ENCODE data around the gene MYO15A.

GRCh38 chr17:18205861-18206260 lies 97.3 kb downstream of the MYO15A start:
- TF ChIP-seq CTCF (tag by site-specific recombination; IDR thresholded peaks at IDR 0.05), result no peak
- no peak for TF ChIP-seq YY1 (tag by site-specific recombination; IDR thresholded peaks at IDR 0.05)
- TF ChIP-seq SALL2 (tag by site-specific recombination; IDR thresholded peaks at IDR 0.05; ENCODE audit: borderline replicate concordance), result no peak
- TF ChIP-seq ZNF112 (tag by site-specific recombination; IDR thresholded peaks at IDR 0.05), result no peak
- TF ChIP-seq, protein P1, sequence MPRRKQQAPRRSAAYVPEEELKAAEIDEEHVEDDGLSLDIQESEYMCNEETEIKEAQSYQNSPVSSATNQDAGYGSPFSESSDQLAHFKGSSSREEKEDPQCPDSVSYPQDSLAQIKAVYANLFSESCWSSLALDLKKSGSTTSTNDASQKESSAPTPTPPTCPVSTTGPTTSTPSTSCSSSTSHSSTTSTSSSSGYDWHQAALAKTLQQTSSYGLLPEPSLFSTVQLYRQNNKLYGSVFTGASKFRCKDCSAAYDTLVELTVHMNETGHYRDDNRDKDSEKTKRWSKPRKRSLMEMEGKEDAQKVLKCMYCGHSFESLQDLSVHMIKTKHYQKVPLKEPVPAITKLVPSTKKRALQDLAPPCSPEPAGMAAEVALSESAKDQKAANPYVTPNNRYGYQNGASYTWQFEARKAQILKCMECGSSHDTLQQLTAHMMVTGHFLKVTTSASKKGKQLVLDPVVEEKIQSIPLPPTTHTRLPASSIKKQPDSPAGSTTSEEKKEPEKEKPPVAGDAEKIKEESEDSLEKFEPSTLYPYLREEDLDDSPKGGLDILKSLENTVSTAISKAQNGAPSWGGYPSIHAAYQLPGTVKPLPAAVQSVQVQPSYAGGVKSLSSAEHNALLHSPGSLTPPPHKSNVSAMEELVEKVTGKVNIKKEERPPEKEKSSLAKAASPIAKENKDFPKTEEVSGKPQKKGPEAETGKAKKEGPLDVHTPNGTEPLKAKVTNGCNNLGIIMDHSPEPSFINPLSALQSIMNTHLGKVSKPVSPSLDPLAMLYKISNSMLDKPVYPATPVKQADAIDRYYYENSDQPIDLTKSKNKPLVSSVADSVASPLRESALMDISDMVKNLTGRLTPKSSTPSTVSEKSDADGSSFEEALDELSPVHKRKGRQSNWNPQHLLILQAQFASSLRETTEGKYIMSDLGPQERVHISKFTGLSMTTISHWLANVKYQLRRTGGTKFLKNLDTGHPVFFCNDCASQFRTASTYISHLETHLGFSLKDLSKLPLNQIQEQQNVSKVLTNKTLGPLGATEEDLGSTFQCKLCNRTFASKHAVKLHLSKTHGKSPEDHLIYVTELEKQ (tag by site-specific recombination; IDR thresholded peaks at IDR 0.05; ENCODE audit: borderline replicate concordance), result no peak
- no peak for TF ChIP-seq GLIS2 (tag by site-specific recombination; IDR thresholded peaks at IDR 0.05)
- no peak for TF ChIP-seq ZNF423 (tag by site-specific recombination; IDR thresholded peaks at IDR 0.05)
- TF ChIP-seq ZNF792 (tag by site-specific recombination; IDR thresholded peaks at IDR 0.05), result no peak
- TF ChIP-seq ZNF544 (tag by site-specific recombination; IDR thresholded peaks at IDR 0.05), result no peak
- TF ChIP-seq ZNF548 (tag by site-specific recombination; IDR thresholded peaks at IDR 0.05), result no peak
- no peak for TF ChIP-seq ZNF555 (tag by site-specific recombination; conservative IDR thresholded peaks at IDR 0.05)
- no peak for TF ChIP-seq ZNF623 (tag by site-specific recombination; IDR thresholded peaks at IDR 0.05)

Measured in HEK293 (cell line).